Activated T-helper 2 cell treated with anti-CD3 and anti-CD28 coated beads, Interferon-gamma antibody, Interleukin-2, Interleukin-4, amounts not matched to agents 10 μg/mL and 5 μg/mL and 100 μg/mL, durations not matched to agents 14 hours and 24 hours and 36 hours (primary cell): ENCODE results near the gene HNRNPH2. TPM values are rescaled to one million over a fixed set of nuclear protein-coding genes. Genes with fewer than 3 reads are reported as not detected.
A peak's percentile ranks its signal among the peaks of the same experiment; 100 is the strongest.

Source experiments
- DNase-seq: peaks from one replicate; pipeline ENCODE4 v3.0.0; 2021; ENCODE audit warnings: low spot score
- H3K27ac Mint-ChIP-seq: one replicate; pipeline ENCODE4 v1.8.0; 2021; ENCODE audit warnings: mixed read lengths
- H3K27me3 Mint-ChIP-seq: one replicate; pipeline ENCODE4 v1.8.0; 2021; ENCODE audit warnings: low read depth, mixed read lengths
- H3K36me3 Mint-ChIP-seq: one replicate; pipeline ENCODE4 v1.8.0; 2021; ENCODE audit warnings: low read depth, mixed read lengths
- H3K4me1 Mint-ChIP-seq: one replicate; pipeline ENCODE4 v1.8.0; 2021; ENCODE audit warnings: low read depth, mixed read lengths
- H3K4me3 Mint-ChIP-seq: one replicate; pipeline ENCODE4 v1.8.0; 2021; ENCODE audit warnings: low read depth, mild to moderate bottlenecking, moderate library complexity, mixed read lengths
- H3K9me3 Mint-ChIP-seq: one replicate; pipeline ENCODE4 v1.8.0; 2021; ENCODE audit warnings: mixed read lengths
- intact Hi-C: fragments of 100-400 bp; cut with micrococcal nuclease; formaldehyde crosslinking; loops from one replicate; pipeline ENCODE4 v1.15.1; 2023
- total RNA-seq: library from RNA; stranded (reverse); gene quantifications from 2 replicates; pipeline ENCODE4 v1.2.3, GENCODE V29; 2022

Gene HNRNPH2
- total RNA-seq, 1 donor from 2014 or later = 17.5 TPM

DNA sequence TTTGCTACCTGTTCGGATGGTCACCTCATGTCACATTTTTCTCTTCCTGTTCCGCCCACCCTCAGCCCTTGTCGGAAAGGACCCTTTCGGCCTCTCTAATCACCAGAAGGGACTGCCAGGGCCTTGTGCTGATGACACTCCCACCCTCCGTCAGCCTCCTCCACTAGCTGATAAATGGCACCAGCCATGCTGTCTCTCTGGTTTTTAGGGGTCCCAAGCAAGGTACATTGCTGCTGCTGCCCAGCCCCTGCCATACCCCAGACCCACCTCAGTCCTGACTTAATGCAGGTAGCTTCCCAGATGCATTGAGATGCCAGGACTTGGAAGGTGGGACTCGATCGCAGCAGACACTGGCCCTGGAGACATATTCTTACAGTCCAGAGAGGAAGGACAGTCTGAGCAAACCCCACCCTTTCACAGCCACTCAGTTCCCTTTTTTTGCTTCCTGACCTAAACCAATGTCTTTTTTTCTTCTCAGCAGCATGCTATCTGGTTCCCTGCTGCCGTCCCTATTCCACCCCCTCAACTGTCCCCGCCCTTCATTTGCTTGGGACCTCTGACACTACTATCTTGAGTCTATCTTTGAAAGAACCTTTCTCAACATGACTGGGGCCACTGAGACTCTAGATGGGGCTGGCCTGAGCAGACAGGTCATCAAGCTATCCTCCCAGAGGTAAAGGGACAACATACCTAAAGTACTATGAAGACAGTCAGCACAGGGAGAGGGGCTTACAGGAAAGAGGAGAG, 22.1 kb upstream of the HNRNPH2 start, which contains the start of gene BTK:
BTK (minus strand) TSS at position 397 of the 747 bp plus-strand sequence. CDS start 10,907 bp downstream, outside the sequence.
- no peaks in the 10 kb centered on the region for H3K27me3 Mint-ChIP-seq
- DNase-seq = no peak
- H3K27ac Mint-ChIP-seq = no peak within 1 kb of the TSS
- intact Hi-C loops = no loop called here
- H3K4me1 Mint-ChIP-seq = peaks cover 10% of the 10 kb centered on the region
- peaks cover 2% of the 10 kb centered on the region for H3K36me3 Mint-ChIP-seq
- H3K4me3 Mint-ChIP-seq = no peak within 1 kb of the TSS
- H3K9me3 Mint-ChIP-seq = no peaks in the 10 kb centered on the region

DNA sequence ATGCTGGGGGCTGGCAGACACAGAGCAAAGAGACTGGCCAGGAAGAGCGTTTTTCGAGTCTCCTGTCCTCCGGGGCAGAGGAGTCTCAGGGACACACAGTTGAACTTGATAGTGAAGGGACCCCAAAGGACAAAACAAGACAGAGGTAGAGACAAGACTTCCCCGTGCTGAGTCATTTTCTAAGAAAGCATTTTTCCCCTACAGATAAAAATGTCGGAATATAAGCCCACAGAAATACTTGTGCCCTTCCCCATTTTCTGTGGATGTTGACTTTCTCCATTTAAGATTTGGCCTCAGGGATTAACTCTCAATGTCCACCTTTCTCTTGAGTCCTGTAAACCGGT, 21.5 kb upstream of the HNRNPH2 start:
- intact Hi-C loops = no loop called here
- peaks cover 10% of the 10 kb centered on the region for H3K4me1 Mint-ChIP-seq
- no peak overlapping the region for H3K4me3 Mint-ChIP-seq
- DNase-seq = no peak
- no peaks in the 10 kb centered on the region for H3K27me3 Mint-ChIP-seq
- H3K36me3 Mint-ChIP-seq = peaks cover 7% of the 10 kb centered on the region
- H3K9me3 Mint-ChIP-seq = no peaks in the 10 kb centered on the region
- H3K27ac Mint-ChIP-seq = no peak overlapping the region

DNA sequence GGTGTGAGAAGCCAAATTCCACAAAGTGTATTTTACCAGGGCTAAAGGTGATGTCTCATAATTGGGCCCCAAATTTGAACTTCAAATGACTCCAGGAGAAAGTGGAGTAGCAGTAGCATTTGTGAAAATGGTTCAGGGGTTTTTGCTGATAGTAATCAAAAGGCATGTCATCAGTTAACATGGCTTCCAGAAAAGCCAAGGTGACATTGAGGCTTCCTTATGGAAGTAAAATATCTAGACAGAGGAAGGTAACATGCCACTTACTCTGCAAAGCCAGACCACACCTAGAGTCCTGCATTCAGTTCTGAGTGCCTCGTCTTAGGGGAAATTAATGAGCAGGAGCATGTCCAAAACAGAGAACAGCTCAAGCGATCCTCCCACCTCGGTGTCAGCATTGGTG, 19.4 kb upstream of the HNRNPH2 start:
- DNase-seq = no peak
- H3K4me1 Mint-ChIP-seq = peaks cover 17% of the 10 kb centered on the region
- intact Hi-C loops = no loop called here
- H3K4me3 Mint-ChIP-seq = no peak overlapping the region
- H3K27ac Mint-ChIP-seq = no peak overlapping the region
- H3K36me3 Mint-ChIP-seq = peaks cover 27% of the 10 kb centered on the region
- H3K9me3 Mint-ChIP-seq = no peaks in the 10 kb centered on the region
- H3K27me3 Mint-ChIP-seq = no peaks in the 10 kb centered on the region

DNA sequence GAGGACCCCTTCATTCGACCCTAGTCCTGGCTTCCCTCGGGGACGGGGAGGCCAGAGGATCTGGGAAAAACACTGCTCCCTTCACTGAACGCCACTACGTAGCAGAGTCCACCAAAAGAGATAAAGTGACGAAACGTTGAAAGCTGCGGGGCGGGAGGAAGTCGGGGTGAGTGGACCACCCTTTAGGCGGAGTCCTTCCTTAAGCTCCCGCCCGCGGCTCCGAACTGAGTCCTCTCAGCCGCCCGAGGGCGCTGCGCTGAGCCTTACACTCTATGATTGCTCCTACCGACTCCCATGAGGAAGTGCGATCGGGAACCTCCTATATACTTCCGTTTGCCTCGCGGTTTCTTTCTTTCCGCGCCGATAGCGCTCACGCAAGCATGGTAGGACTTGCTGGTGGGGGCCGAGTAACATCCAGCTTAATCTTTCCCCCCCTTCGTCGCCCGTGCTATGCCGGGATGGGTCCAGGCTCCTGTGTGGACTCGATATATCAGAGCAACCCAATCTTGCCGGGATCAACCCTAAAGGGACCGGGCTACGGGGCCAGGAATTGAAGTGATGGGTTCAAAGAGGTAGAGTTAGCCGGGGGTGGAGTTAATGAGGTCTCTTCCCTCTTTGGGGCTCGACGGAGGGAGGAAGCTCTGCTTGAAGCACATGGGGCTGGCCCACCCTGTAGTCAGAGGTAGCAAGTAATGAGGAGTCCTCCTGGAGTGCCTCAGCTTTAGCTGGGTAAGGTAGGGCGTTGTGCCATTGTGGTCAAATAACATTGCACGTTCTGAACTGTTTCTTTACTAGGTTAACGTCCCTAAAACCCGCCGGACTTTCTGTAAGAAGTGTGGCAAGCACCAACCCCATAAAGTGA, 17.1 kb upstream of the HNRNPH2 start, which contains the start of gene RPL36A:
RPL36A (plus strand) TSS at position 348 of the 862 bp plus-strand sequence; CDS start at position 381, 33 bp downstream.
- Mint-ChIP-seq H3K27me3 (no peaks in the 10 kb centered on the region), H3K4me1 (peaks cover 18% of the 10 kb centered on the region), H3K36me3 (peaks cover 44% of the 10 kb centered on the region), H3K9me3 (no peaks in the 10 kb centered on the region), H3K4me3 (peak within 1 kb of the TSS; percentile 95), H3K27ac (peak within 1 kb of the TSS; percentile 94)
- DNase-seq = peak; percentile 71
- intact Hi-C loops = loop anchor here (1.0 kb wide), 2 partner anchors 17 to 43 kb away; partner anchors contain the start of genes HNRNPH2 and TIMM8A

DNA sequence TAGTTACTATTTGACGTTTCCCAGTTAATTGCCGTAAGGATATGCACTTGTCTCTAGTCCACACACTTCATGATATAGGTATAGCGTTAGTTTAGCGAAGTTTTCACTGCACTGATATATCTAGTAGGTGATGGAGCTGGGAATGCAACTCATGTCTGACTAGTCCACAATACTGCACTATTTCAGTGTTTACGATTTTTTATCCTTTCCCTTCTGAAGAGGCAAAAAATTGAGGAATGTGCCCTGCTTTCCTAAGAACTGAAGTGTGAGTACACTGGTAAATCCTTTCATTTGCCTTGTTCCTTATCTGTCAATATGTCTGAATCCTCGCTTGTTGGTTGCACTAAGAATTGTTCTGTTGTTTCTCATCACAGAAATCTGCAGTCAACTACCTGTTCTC, 16.2 kb upstream of the HNRNPH2 start:
- Mint-ChIP-seq H3K4me3 (peak overlapping the region; percentile 95), H3K36me3 (peaks cover 50% of the 10 kb centered on the region), H3K4me1 (peaks cover 14% of the 10 kb centered on the region), H3K27me3 (no peaks in the 10 kb centered on the region), H3K27ac (peak overlapping the region; percentile 94), H3K9me3 (no peaks in the 10 kb centered on the region)
- DNase-seq = no peak
- intact Hi-C loops = no loop called here

DNA sequence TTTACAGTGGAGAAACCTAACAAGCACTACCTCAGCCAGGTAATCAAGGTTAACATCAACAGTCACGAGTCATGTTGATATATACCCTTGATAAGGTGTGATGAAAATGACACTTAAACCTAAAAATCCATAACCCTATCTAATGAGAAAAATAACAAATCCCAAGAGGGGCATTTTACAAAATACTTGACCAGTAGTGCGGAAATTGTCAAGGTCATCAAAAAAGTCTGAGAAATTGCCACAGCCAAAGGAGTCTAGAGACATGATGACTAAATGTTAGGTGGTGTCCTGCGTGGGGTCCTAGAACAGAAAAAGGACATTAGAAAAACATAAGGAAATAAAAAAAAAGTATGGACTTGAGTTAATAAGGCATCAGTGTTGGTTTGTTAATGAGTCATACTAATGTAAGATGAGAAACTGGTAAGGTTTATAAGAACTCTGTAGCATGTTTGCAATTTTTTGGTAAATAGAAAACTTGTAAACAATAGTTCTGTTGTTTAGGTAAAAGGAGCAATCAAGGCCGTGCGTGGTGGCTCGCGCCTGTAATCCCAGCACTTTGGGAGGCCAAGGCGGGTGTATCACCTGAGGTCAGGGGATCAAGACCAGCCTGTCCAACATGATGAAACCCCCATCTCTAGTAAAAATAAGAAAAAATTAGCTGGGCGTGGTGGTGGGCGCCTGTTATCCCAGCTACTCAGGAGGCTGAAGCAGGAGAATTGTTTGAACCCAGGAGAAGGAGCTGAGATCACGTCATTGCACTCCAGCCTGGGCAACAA, 14.3 kb upstream of the HNRNPH2 start:
- H3K27ac Mint-ChIP-seq = peak overlapping the region; percentile 33
- intact Hi-C loops = no loop called here
- H3K36me3 Mint-ChIP-seq = peaks cover 55% of the 10 kb centered on the region

DNA sequence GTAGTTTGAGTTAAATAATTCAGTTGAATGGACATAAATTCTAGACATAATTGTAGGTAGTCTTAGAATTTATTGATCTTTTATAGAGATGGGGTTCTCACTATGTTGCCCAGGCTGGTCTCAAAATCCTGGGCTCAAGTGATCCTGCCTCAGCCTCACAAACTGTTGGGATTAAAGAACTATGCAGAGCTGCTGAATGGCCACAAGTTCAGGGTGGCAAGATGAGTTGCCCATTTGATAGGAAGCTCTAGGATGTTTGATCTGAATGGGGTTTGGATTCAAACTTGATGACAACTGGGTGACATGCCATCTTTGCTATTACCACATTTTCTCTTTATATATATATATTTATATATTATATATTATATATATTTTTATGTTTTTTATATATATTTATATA, 13.7 kb upstream of the HNRNPH2 start:
- Mint-ChIP-seq H3K36me3 (peaks cover 57% of the 10 kb centered on the region), H3K27ac (no peak overlapping the region), H3K4me3 (peak overlapping the region; percentile 37), H3K9me3 (no peaks in the 10 kb centered on the region), H3K4me1 (peaks cover 14% of the 10 kb centered on the region), H3K27me3 (no peaks in the 10 kb centered on the region)
- DNase-seq = no peak
- intact Hi-C loops = no loop called here

More for the DNA sequence above, 14.3 kb upstream of the HNRNPH2 start:
- Mint-ChIP-seq H3K4me3 (peak overlapping the region; percentile 95), H3K27me3 (no peaks in the 10 kb centered on the region), H3K4me1 (peaks cover 14% of the 10 kb centered on the region), H3K9me3 (no peaks in the 10 kb centered on the region)
- no peak for DNase-seq

DNA sequence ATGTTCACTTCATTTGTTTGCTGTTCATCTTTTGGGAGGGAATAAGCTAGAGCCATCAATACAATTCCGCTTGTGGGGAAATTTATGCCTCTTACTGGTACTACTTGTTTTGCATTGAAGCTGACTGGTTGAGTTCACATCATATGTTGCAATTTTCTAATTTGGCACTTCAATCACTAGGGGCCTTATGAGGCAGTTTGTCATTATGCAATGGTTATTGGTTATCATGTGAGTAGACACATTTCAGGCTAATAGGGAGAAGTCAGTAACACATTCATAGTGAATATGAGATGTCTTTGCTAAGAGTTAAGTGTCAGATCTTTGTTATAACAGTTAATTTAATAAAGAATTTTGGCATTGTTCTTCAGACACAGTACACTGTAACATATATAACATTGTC, 12.2 kb upstream of the HNRNPH2 start:
- no peaks in the 10 kb centered on the region for H3K27me3 Mint-ChIP-seq
- intact Hi-C loops = loop anchor here (1.0 kb wide), 1 partner anchor 13 kb away; the partner anchor contains the start of gene HNRNPH2
- no peaks in the 10 kb centered on the region for H3K9me3 Mint-ChIP-seq
- peaks cover 69% of the 10 kb centered on the region for H3K36me3 Mint-ChIP-seq
- H3K27ac Mint-ChIP-seq = peak overlapping the region; percentile 38
- H3K4me1 Mint-ChIP-seq = peaks cover 11% of the 10 kb centered on the region
- no peak overlapping the region for H3K4me3 Mint-ChIP-seq
- DNase-seq = no peak

DNA sequence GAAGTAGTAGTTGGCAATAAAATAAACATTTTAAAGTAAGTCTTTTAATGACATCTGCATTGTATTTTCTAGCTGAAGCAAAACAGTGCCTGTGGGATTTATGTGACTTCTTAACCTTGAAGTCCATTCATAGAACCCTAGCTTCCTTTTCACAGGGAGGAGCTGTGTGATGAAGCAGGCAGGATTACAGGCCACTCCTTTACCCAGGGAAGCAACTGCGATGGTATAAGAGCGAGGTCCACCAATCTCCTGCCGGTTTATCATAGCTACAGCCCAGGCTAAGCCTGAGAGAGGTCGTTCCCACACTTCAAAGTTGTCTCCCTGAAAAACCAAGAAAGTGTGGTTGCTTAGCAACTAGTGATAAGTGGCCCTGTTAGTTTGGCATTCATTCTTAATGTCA, 10.2 kb upstream of the HNRNPH2 start:
- H3K27ac Mint-ChIP-seq = no peak overlapping the region
- H3K9me3 Mint-ChIP-seq = no peaks in the 10 kb centered on the region
- DNase-seq = no peak
- H3K4me1 Mint-ChIP-seq = peaks cover 11% of the 10 kb centered on the region
- intact Hi-C loops = no loop called here
- H3K27me3 Mint-ChIP-seq = no peaks in the 10 kb centered on the region
- H3K36me3 Mint-ChIP-seq = peaks cover 60% of the 10 kb centered on the region
- no peak overlapping the region for H3K4me3 Mint-ChIP-seq

DNA sequence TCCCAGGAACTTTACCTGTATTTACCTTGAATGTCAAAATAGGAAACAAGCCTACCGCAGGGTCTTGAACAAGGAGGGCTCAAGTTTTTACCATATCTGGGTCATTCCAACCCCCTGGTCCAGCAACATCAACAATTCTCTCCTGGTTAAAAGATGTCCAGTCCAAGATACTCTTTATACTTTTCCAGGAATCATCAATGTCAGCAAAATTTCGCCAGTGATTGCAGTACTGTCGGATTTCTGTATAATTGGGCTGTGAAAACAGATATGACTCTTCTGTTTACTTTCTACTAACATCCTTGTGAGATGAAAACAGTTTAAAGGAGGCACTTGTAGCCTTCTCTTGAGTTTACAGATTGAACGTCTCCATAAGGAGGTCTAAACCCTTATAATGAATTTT, 9.3 kb upstream of the HNRNPH2 start:
- Mint-ChIP-seq H3K27me3 (no peaks in the 10 kb centered on the region), H3K36me3 (peaks cover 56% of the 10 kb centered on the region), H3K4me1 (peaks cover 4% of the 10 kb centered on the region), H3K4me3 (no peak overlapping the region), H3K27ac (no peak overlapping the region), H3K9me3 (no peaks in the 10 kb centered on the region)
- DNase-seq = no peak
- intact Hi-C loops = no loop called here

DNA sequence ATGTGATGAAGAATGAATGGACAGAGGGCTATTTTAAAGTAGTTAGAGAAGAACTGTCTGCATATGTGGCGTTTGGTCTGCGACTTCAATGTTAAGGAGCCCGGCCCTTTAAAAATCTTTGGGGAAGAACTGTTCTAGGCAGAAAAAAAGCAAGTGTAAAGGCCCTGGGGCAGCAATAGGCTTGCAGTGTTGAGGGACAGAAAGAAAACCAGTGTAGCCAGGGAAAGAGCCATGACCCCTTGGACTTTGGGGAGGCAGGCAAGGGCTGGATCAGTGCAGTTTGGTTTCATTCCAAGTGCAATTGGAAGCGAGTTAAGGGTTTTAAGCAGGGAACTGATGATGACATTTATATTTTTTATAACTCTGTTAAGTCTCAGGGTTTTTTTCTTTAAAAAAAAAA, 8.2 kb upstream of the HNRNPH2 start:
- Mint-ChIP-seq H3K36me3 (peaks cover 54% of the 10 kb centered on the region), H3K27me3 (no peaks in the 10 kb centered on the region), H3K27ac (no peak overlapping the region), H3K4me1 (peaks cover 2% of the 10 kb centered on the region), H3K9me3 (no peaks in the 10 kb centered on the region), H3K4me3 (no peak overlapping the region)
- intact Hi-C loops = no loop called here
- DNase-seq = no peak

DNA sequence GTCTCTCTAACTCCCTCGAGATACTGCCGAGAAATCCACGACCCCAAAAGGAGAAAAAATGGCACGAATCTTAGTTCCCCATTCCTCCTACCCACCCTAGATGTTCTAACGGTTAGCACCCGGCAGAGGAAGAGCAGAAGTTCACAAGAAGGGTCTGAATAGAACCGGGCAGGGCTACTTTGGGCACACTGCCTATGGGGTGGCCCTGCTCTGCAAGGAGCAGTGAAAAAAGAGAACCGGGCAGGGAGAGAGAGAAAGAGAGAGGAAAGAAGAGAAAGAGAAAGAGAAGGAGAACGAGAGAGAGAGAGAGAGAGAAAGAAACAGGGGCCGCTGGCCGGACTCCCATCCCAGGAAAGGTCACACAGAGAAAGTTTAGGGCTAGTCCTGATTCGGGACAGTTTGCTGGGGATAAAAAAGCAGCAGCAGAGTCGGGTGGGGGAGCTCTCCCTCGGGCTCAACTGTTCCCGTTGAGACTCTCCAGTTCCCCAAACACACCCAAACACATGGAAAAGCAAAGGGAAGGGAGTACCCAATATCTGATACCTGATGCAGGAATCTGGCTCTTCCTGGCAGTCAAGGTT, 765 bp upstream of the HNRNPH2 start:
- peak overlapping the region; percentile 99 for H3K4me3 Mint-ChIP-seq
- H3K36me3 Mint-ChIP-seq = peaks cover 23% of the 10 kb centered on the region
- intact Hi-C loops = loop anchor here (1.0 kb wide), 1 partner anchor 59 kb away; the partner anchor contains the start of gene TIMM8A
- peak overlapping the region; percentile 94 for H3K27ac Mint-ChIP-seq
- no peaks in the 10 kb centered on the region for H3K9me3 Mint-ChIP-seq
- no peak for DNase-seq
- H3K27me3 Mint-ChIP-seq = no peaks in the 10 kb centered on the region
- peaks cover 15% of the 10 kb centered on the region for H3K4me1 Mint-ChIP-seq
